Eye (tissue), 1 donor: Measurements from ENCODE around the gene PPP2R2B.
"Not testable (repeated sequence)": the region's sequence is repeated elsewhere in the genome, so short reads cannot be mapped to it uniquely, and the experiment has no call there.

Experiments
- DNase-seq: peaks from one replicate; pipeline ENCODE4 v3.0.0-alpha.2; 2015

Gene PPP2R2B

GRCh38 chr5:146731909-146732659 lies 146.5 kb downstream of the PPP2R2B start:
- no peak for DNase-seq

DNA sequence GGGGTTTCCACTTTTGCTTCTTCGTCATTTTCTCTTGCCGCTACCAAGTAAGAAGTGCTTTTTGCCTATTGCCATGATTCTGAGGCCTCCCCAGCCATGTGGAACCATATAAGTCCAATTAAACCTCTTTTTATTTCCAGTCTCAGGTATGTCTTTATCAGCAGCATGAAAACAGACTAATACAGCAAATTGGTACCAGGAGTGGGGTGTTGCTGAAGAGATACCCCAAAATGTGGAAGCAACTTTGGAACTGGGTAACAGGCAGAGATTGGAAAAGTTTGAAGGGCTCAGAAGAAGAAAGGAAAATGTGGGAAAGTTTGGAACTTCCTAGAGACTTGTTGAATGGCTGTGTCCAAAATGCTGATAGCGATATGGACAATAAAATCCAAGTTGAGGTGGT lies 149.8 kb downstream of the PPP2R2B start:
- not testable (repeated sequence) for DNase-seq

- no peak for DNase-seq
Observed at GRCh38 chr5:146726891-146727290, 151.7 kb downstream of the PPP2R2B start.

DNA sequence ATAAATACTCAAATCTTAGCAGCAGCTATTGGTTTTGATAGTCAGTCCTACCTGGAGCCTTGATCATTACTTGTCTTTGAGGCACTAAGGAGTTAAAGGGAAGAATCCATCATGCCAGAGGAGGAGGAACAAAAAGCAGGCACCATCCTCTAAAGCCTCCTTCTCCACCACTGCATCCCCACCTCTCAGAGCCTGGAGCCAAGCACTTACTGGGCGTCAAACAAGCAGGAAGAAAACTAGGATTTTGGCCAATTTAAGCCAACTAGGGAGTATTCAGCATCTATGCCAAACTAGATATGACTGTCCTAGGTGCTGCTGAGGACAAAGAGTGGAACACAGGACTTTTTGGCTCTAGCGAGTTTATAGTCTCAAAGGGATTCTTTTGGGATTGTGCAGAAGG lies 152.5 kb downstream of the PPP2R2B start:
- DNase-seq, result no peak

GRCh38 chr5:146725025-146725424 lies 153.5 kb downstream of the PPP2R2B start:
- DNase-seq, result no peak

DNA sequence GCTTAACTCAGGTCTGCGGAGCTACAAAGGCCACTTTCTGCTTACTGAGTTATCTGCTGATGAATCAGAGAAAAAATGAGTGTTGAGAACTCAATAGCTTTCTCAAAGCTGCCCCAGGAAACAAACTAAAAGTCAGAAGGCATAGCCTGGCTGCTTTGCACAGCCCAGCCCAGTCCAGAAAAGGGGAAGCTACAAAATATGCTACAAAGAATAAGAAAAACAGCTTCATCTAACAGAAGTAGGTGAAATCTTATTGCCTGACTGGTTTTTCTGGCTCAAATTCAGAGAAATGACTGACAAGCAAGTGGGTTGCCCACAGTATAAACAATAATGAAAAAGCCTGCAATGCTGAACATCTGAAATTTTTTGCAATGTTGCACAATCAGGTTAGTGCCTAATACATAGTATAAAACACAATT lies 156.2 kb downstream of the PPP2R2B start:
- no peak for DNase-seq

DNA sequence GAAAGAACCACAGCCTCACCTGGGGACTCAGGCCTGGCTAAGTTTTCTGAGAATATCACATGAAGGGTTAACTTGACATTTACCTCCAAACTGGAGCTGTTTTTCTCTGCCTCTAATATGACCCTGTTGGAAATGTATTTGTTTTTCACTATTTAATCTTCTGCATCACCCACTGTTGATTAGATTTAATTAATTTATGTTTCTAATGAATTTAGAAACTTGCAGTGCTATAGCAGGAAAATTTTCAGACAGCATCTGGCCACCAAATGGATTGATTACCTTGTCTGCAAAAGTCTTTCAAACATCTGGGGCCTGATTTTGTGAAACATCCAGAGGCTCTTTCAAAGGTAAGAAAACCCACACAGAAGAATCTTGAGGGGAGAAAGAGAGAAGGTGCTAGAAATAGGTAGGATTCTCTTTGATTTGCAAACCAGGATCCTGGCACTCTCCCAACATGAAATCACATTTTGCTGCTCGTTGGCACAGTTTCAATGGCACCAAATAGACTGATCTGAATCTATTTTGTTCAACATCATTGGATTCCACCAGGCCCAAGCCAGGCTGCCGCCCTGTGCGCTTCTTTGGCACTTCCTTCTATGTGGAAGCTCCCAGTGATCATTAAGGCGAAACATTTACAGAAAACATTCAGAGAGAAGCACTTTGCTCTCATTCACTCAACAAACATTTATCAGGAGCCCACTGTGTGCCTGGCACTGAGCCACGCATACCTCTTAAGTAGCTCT lies 157.3 kb downstream of the PPP2R2B start:
- DNase-seq, result no peak

DNA sequence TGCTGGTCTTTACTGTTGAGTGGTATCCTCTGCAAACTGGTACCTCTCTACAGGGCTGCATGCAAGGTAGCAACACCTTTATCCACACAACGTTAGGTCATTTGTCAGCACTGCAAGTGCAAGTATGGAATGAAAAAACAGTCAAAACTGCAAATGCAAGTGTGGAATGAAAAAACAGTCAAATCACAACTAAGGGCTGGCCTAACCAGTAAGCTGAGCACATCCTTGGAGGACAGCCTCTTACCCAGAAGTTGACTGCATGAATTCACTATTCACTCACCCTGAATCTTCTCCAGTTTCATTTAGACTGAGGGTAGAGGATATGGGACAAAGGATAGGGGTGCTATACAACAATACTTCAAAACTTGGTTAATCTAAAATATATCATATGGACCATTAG lies 158.4 kb downstream of the PPP2R2B start:
- DNase-seq, result no peak

GRCh38 chr5:146719179-146719578 lies 159.4 kb downstream of the PPP2R2B start:
- DNase-seq, result no peak

DNA sequence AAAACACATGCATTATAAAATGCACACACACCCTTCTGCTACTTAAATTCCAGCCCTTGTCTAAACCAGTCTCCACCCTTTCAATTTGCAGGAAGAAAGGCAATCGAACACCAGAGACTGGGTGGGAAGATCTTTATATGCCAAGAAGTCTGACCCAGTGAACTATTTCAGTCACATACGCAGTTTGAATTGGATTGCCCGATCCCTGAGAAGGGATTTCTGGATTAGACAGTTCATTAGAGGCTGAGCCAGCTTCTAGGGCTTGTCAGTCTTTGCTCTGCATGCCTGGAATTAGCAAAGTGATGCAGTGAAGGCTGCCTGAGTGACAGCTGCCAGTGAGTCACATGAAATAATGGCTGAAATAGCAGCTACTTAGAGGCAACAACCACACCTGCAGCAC lies 159.9 kb downstream of the PPP2R2B start:
- no peak for DNase-seq

- DNase-seq, result no peak
Observed at GRCh38 chr5:146717951-146718350, 160.6 kb downstream of the PPP2R2B start.

- no peak for DNase-seq
Observed at GRCh38 chr5:146716636-146717035, 161.9 kb downstream of the PPP2R2B start.

DNA sequence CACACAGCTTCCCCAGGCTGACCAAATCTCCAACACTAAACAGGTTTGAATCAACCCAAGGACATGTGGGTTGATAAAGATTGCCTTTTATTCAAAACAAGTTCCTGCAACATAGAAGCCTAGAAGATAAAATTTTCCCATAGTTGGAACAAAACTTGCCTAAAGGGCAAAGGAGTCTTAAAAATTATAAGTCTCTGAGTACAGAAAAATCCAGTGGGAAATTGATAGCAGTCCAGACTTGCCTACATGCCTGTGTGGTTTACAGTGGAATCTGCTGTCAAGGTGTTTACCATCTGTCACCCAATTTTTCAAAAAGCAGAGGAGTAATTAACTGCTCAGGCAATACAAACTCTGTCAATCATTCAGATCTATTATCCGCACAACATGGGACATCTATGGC lies 168.2 kb downstream of the PPP2R2B start:
- DNase-seq, result no peak

- no peak for DNase-seq
Observed at GRCh38 chr5:146707316-146707715, 171.2 kb downstream of the PPP2R2B start.

GRCh38 chr5:146706321-146706972 lies 172.1 kb downstream of the PPP2R2B start:
- DNase-seq, result no peak

DNA sequence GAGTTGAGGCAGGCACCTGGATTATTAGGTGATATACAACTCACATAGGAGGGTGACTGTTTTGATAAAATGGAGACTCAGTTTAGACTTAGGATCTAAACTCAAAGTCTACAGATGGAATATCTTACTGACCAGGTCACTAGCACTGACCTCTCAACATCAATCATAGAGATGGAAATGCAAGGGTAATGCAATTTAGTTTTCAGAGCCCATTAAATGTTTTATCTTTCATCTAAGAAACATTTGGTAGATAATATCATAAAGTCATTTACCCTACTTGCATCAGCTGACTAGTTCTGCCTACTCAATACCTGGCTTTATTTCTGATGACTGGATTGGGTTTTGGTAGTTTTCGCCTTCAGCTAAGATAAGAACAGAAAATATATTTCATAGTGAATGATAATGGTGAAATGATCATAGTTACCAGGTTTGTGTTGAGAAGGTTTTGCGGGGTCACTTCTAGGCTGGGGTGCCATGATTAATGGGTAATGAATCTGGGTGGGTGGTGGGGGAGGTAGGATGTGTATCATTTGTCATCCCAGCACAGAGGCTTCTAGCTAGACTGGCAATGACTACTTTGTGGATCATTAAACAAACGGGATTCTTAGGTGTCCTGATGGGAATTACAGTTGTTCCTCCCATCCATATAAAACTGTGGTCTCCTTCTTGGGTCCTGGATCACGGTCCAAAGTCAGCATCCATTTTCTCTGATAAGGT lies 173.4 kb downstream of the PPP2R2B start:
- DNase-seq, result no peak

DNA sequence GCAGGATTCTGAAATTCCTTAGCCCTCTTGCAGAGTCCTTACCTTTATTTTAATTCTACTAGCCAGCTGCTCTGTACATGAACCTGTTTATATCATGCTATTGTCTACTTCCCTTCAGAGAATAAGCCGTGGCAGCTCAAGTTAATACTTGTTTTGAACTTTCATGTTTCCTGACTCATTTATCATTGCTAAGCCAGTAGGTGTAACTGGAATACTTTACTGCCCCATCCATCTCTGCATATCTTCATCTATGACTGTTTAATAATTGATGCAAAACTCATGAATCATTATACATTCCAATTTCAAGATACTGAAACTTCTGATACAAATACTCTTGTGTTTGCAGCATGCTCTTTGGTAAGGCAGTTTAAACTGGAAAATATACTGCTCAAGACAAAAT lies 174.7 kb downstream of the PPP2R2B start:
- no peak for DNase-seq

DNA sequence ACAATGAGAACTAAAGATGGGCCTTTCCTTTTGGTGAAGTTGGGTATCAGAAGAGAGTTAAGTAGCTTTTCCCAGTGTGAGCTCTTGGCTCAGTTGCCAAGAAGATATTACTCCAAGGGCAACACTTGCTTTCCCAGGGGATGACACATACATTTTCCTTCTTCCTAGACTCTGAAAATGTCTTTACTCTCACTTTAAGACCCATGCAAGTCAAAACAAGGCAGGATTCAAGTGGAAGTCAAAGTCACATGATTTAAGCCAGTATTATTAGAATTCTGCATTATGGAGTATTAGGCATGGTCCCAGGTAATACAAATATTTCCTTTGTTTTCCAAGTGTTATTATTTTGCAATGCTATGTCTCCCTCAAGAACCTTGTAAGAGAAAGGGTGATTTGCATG lies 175.1 kb downstream of the PPP2R2B start:
- DNase-seq, result no peak

GRCh38 chr5:146699664-146700418 lies 178.7 kb downstream of the PPP2R2B start:
- DNase-seq, result peak; percentile 37

DNA sequence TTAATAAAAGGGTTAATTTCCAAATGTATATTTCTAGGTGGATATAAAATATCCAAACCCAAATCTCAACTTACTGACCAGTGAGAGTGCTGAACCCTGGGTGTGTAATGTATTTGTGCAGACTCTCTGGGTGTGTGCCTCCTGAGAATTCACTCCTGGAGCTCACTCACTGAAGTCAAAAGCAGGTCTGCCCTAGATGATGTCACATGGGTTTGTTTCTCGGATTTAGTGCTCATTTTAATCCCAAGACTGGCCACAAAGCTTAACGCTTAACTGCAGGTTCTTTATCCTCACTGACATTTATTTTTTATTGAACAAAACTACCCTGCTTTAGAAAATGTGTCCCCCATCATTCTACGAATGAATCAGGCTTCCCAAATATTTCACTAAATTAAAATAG lies 179.4 kb downstream of the PPP2R2B start:
- DNase-seq, result no peak

DNA sequence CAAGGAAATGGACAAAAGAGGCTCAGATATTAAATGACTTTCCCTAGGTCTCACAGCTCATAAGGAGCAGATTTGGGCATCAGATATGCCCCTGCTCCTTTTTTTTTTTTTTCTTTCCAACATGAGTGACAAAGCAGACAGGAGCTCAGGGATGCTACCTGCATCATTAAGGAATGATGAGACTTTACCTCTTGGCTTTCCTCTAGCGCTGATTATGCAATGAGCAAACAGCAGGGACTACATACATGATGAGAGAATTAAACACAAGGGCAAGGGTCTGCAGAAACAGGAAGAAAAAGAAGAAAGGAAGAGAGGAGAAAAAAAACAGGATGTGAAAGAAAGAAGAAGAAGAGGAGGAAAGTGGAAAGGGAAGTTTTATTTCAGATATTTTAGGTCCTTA lies 179.9 kb downstream of the PPP2R2B start:
- DNase-seq, result no peak

GRCh38 chr5:146697211-146697610 lies 181.3 kb downstream of the PPP2R2B start:
- DNase-seq, result peak; percentile 28

GRCh38 chr5:146695646-146696045 lies 182.9 kb downstream of the PPP2R2B start:
- DNase-seq, result no peak
